SHP77 (cell line): ENCODE results near the gene OTOL1.

Source experiments
- DNase-seq, 2 experiments: peaks; one replicate each; lab custom pipeline; 2025; lab: John Stamatoyannopoulos, UW

OTOL1 gene

DNA sequence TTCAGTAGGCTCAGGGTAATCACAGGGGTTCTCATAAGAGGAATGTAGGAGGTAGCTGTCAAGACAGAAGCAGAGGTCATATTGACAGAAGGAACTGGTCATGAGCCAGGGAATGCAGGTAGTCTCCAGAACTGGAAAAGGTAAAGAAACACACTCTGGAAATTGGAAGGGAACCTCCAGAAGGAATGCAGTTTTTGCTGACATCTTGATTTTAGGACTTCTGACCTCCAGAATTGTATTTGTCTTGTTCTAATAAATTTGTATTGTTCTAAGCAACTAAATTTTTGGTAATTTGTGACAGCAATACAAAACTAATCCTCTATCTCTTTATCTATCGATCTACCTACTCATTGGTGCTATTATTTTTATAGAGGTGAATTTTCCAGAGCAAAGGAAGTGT lies 49.2 kb downstream of the OTOL1 start:
- DNase-seq: no peak

DNA sequence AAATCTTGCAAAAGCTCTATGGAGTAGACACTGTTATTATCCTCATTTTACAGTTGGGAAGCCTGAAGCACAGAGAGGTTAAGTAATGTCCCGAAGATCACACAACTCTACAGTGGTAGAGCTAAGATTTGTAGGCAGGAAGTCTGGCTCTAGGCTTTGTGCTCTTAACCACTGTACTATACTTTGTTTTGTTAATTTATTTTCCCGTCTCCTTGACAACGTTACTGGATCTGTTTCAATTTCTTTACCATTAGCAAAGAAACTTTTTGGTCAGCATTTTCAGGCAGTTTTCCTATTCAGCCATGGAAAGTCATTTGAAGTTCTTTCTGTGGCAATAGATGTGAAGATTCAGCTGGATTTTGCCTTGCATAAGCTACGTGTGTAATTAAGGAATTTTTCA lies 51.7 kb downstream of the OTOL1 start:
- no peak for DNase-seq

- DNase-seq: no peak
Measured at GRCh38 chr3:161549261-161549660, 52.7 kb downstream of the OTOL1 start.

DNA sequence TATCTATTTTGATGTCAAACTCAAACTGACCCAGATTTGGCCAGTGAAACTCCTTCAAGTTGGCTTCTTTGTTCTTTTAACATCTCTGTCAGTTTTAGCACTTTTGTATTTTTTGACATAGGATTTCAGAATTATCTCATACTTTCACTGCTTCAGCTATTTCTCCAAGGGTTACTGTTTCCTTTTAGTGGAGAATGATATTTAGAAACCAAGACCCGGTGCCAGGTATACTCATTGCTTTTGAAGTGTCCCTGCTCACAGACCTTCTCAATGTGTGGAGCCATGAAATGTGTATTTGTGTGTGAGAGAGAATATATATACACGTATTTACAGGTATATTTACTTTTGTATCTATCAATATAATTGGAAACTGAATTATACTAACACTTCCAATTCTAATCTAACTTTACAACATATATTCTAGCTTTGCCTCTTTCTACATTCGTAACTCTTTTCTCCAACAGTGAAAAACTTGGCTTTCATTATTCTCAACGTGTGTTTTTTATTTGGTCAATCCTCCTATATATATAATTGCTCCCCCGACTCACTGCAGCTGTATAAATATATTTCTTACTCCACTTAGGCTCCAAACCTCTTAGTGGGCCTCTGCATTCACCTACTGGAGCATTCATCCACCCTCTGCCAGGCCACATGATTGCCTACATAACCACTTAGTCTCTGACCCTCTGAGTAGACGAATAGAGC lies 54.0 kb downstream of the OTOL1 start:
- peak; percentile 12 to 27 for DNase-seq

DNA sequence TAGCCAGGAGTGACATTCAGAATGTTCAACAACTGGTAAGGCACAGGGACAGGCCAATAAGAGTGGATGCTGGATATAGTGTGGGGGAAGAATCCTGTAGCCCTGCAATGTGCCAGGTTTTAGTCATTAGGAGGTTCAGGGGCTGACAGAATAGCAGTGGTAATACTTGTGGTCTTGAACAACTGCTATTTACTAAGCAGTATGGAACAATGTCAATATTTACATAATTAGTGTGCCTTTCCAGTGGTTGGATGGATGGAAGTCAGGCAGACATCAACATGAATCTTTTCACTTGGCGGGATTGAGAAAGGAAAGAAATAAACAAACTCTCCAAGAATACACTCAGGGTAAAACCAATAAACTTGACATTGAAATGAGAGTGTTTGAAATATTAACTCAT lies 55.1 kb downstream of the OTOL1 start:
- no peak for DNase-seq

DNA sequence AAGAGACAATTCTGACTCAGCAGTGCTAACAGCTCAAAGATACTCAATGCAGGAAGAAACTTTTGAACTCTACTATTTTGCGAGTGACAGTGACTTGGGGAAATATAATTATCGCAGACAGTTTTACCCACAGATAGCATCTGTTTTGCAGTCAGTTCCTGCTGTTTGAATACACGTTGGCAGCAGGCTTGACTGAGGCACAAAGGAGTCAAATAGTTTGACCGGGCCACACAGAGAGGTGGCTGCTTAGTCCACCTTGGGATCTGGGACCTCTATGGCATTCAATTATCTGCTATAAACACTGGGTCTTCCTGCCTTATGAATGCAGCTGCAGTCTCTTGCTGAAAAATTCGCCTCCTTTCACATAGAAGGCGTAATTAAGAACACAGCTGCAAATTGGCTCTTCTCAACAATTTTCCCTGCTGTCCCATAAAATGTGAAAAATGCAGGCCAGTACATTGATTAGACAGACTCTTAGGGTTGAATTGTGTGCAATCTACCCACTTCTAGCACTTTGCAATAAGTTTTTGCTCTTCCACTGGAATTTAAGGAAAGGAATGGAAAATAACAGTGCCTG lies 56.5 kb downstream of the OTOL1 start:
- DNase-seq: no peak
